Measurements from ENCODE around the gene FADS6. TPM values are rescaled to one million over a fixed set of nuclear protein-coding genes. Genes with fewer than 3 reads are reported as not detected.

Gene FADS6
- polyA plus RNA-seq, 1 donor from 2014 or later: not detected

DNA sequence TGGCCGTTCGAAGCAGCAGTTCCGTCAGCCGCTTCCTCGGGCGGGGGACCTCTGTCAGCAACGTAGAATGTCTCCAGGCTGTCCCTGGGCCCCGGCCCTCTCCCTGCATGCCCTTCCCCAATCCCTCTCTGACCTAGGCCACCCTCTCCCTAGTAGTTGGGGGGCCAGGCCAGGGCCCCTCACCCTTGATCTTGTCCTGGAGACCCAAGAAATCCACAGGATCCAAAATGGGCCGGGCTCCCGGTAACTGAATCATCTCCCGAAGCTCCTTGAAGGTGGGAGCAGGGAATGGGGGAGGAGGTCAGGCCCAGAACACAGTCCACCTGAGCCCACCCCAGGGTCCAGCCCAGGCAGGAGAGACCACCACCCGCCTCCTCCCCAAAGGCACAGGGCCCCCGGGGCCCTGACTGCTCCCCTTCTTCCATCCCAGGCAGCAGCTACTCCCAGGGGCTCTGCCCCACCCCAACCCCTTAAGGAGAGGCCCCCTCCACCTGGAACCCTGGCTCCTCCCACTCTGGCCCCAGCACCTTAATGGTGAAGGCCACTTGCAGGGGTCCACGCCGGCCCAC, 29.1 kb downstream of the FADS6 start:
- Histone ChIP-seq H3K79me2 (replicated peaks; ENCODE audit: insufficient read depth, low read length) (no peaks in the 10 kb centered on the region), H4K20me1 (ENCODE audit: insufficient read depth) (no peaks in the 10 kb centered on the region), H3K27me3 (ENCODE audit: insufficient read depth, low read depth, low read length) (peaks cover 32% of the 10 kb centered on the region), H3K9me3 (ENCODE audit: low read length) (no peaks in the 10 kb centered on the region), H2AFZ (ENCODE audit: low read depth, low read length) (no peak overlapping the region), H3K4me2 (ENCODE audit: low read length) (no peak overlapping the region), H3F3A (ENCODE audit: insufficient read depth, low read length, poor library complexity, severe bottlenecking) (no peaks in the 10 kb centered on the region), H3K36me3 (ENCODE audit: insufficient read depth, low read length) (no peaks in the 10 kb centered on the region), H3K4me3 (ENCODE audit: low read length) (no peak overlapping the region), H3K9me2 (ENCODE audit: insufficient read depth, low read length) (no peaks in the 10 kb centered on the region), H3K9ac (ENCODE audit: low read length) (no peak overlapping the region), H3K27ac (ENCODE audit: low read length) (no peak overlapping the region)
- TF ChIP-seq, protein P1, sequence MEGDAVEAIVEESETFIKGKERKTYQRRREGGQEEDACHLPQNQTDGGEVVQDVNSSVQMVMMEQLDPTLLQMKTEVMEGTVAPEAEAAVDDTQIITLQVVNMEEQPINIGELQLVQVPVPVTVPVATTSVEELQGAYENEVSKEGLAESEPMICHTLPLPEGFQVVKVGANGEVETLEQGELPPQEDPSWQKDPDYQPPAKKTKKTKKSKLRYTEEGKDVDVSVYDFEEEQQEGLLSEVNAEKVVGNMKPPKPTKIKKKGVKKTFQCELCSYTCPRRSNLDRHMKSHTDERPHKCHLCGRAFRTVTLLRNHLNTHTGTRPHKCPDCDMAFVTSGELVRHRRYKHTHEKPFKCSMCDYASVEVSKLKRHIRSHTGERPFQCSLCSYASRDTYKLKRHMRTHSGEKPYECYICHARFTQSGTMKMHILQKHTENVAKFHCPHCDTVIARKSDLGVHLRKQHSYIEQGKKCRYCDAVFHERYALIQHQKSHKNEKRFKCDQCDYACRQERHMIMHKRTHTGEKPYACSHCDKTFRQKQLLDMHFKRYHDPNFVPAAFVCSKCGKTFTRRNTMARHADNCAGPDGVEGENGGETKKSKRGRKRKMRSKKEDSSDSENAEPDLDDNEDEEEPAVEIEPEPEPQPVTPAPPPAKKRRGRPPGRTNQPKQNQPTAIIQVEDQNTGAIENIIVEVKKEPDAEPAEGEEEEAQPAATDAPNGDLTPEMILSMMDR (IDR thresholded peaks at IDR 0.05; ENCODE audit: poor library complexity, severe bottlenecking): no peak

DNA sequence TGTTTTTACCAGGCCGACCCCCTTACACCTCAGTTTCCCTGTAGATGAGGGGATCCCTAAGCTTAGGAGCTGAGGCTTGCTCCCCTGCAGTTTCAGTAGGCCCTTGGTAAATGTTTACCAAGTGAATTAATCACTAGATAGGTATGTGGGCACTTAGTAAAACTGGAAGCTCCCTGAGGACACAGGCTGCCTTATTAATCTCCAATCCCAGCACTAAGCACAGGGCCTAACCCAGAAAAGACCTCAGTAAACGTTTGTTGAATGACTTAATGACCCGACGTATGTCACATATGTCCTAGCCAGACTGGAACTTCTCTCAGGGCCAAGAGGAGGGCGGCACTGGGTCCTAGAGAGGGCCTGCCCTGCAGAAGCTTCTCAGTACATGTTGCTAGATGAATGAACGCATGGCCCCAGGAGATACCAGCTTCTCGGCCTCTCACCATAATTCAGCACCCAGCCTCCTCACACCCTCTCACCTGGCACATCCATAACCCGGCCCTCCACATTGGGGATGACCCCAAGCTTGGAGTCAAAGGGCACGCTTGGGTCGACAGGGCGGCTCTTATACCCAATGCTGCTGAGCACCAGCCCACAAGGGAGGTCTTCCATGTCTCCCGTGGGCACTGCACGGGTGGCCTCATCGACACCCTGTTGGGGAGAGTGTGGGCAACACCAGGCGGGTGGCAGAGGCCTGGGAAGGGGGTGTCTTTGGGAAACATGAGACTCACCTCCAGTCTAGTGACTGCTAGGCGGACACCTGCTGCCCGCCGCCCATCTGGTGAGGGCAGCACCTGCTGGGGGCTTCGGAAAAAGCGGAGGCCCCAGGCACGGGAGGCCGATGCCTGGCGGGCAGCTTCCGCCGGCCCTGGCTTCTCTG, 29.8 kb downstream of the FADS6 start:
- Histone ChIP-seq H4K20me1 (ENCODE audit: insufficient read depth) (no peaks in the 10 kb centered on the region), H3K4me3 (ENCODE audit: low read length) (no peak overlapping the region), H3K36me3 (ENCODE audit: insufficient read depth, low read length) (no peaks in the 10 kb centered on the region), H3F3A (ENCODE audit: insufficient read depth, low read length, poor library complexity, severe bottlenecking) (no peaks in the 10 kb centered on the region), H3K9ac (ENCODE audit: low read length) (no peak overlapping the region), H3K9me3 (ENCODE audit: low read length) (no peaks in the 10 kb centered on the region), H3K9me2 (ENCODE audit: insufficient read depth, low read length) (no peaks in the 10 kb centered on the region), H2AFZ (ENCODE audit: low read depth, low read length) (no peak overlapping the region), H3K27ac (ENCODE audit: low read length) (no peak overlapping the region), H3K27me3 (ENCODE audit: insufficient read depth, low read depth, low read length) (peaks cover 39% of the 10 kb centered on the region), H3K4me2 (ENCODE audit: low read length) (no peak overlapping the region), H3K79me2 (replicated peaks; ENCODE audit: insufficient read depth, low read length) (no peaks in the 10 kb centered on the region)
- no peak for TF ChIP-seq TAF1 (IDR thresholded peaks at IDR 0.05; ENCODE audit: low read depth)
- TF ChIP-seq EP300 (conservative IDR thresholded peaks at IDR 0.05; ENCODE audit: poor library complexity, severe bottlenecking): no peak
- no peak for TF ChIP-seq RAD21 (conservative IDR thresholded peaks at IDR 0.05)
- no peak for TF ChIP-seq POLR2AphosphoS5 (IDR thresholded peaks at IDR 0.05)
- TF ChIP-seq MXI1 (conservative IDR thresholded peaks at IDR 0.05; ENCODE audit: poor library complexity, severe bottlenecking): no peak
- no peak for TF ChIP-seq EZH2 (IDR thresholded peaks at IDR 0.05; ENCODE audit: borderline replicate concordance, insufficient read depth, low read length, poor library complexity, severe bottlenecking)
- TF ChIP-seq, protein P2, sequence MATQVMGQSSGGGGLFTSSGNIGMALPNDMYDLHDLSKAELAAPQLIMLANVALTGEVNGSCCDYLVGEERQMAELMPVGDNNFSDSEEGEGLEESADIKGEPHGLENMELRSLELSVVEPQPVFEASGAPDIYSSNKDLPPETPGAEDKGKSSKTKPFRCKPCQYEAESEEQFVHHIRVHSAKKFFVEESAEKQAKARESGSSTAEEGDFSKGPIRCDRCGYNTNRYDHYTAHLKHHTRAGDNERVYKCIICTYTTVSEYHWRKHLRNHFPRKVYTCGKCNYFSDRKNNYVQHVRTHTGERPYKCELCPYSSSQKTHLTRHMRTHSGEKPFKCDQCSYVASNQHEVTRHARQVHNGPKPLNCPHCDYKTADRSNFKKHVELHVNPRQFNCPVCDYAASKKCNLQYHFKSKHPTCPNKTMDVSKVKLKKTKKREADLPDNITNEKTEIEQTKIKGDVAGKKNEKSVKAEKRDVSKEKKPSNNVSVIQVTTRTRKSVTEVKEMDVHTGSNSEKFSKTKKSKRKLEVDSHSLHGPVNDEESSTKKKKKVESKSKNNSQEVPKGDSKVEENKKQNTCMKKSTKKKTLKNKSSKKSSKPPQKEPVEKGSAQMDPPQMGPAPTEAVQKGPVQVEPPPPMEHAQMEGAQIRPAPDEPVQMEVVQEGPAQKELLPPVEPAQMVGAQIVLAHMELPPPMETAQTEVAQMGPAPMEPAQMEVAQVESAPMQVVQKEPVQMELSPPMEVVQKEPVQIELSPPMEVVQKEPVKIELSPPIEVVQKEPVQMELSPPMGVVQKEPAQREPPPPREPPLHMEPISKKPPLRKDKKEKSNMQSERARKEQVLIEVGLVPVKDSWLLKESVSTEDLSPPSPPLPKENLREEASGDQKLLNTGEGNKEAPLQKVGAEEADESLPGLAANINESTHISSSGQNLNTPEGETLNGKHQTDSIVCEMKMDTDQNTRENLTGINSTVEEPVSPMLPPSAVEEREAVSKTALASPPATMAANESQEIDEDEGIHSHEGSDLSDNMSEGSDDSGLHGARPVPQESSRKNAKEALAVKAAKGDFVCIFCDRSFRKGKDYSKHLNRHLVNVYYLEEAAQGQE (IDR thresholded peaks at IDR 0.05; ENCODE audit: borderline replicate concordance): no peak
- no peak for TF ChIP-seq SMC3 (conservative IDR thresholded peaks at IDR 0.05; ENCODE audit: poor library complexity)
